HepG2 (cell line): ENCODE results near the gene CIAO3. TPM values are rescaled to one million over a fixed set of nuclear protein-coding genes. Genes with fewer than 3 reads are reported as not detected.
"Not testable (repeated sequence)": the region's sequence is repeated elsewhere in the genome, so short reads cannot be mapped to it uniquely, and the experiment has no call there.

Source experiments
- ATAC-seq: fragments of 200-7000 bp; cut with Tn5 transposase; 3 replicates; pipeline ENCODE4 v1.9.1; 2020; ENCODE audit warnings: mild to moderate bottlenecking, moderate library complexity
- BruUV-seq: library from RNA; stranded (reverse); fragments of 400-500 nt; replicated peaks from 2 replicates; lab custom pipeline; 2021; lab: Mats Ljungman, UMichigan
- CTCF ChIA-PET: fragments of 300-600 bp; formaldehyde crosslinking; extraction: SDS; loops from one replicate; lab custom pipeline; 2021; ENCODE audit warnings: low total read pairs, inconsistent platforms, low intra/inter-chr PET ratio; lab: Yijun Ruan, JAX
- POLR2A ChIA-PET: fragments of 350-600 bp; sonication (Branson Sonifier 250); formaldehyde crosslinking; loops from one replicate; lab custom pipeline; 2020; ENCODE audit warnings: antibody characterized with exemption, inconsistent platforms; lab: Yijun Ruan, JAX
- DNase-seq: peaks from one replicate; pipeline ENCODE4 v3.0.0-alpha.2; 2015; ENCODE audit warnings: low spot score
- FAIRE-seq: peaks from 3 replicates; lab custom pipeline; 2011; peaks lifted over from hg19 to GRCh38; lab: Jason Lieb, UNC
- H2AFZ ChIP-seq: one replicate; pipeline ENCODE4 v1.6.1; 2011; ENCODE audit warnings: low read length, inconsistent platforms
- H3K27ac ChIP-seq: fragments of 300-600 bp; 3 replicates; pipeline ENCODE4 v1.8.0; 2011; ENCODE audit warnings: mixed run types, mild to moderate bottlenecking, mixed read lengths, low read length, inconsistent platforms; ENCODE audit not compliant: insufficient read depth; ENCODE audit errors: extremely low read length
- H3K27me3 ChIP-seq, 2 experiments: fragments of 200-600 bp in 1 of 2; 2 replicates in 1 of 2; 3 replicates in 1 of 2; pipeline versions ENCODE4 v1.6.0 to v1.8.0; 2011; ENCODE audit warnings: low read length in 2 of 2, mild to moderate bottlenecking in 2 of 2, moderate library complexity in 2 of 2, inconsistent platforms in 1 of 2; ENCODE audit not compliant: insufficient read depth in 2 of 2, control insufficient read depth in 1 of 2
- H3K36me3 ChIP-seq, 2 experiments: fragments of 200-600 bp in 1 of 2; replicated peaks in 1 of 2; 2 replicates in 1 of 2; 3 replicates in 1 of 2; pipeline versions ENCODE4 v1.5.1 to v1.8.0; 2011; ENCODE audit warnings: low read length in 2 of 2, inconsistent platforms in 1 of 2; ENCODE audit not compliant: insufficient read depth in 2 of 2, control insufficient read depth in 1 of 2
- H3K4me1 ChIP-seq: 2 replicates; pipeline ENCODE4 v1.5.1; 2012; ENCODE audit warnings: low read length, inconsistent platforms; ENCODE audit not compliant: insufficient read depth
- H3K4me2 ChIP-seq: 2 replicates; pipeline ENCODE4 v1.6.0; 2011; ENCODE audit warnings: low read depth, low read length, inconsistent platforms
- H3K4me3 ChIP-seq, 3 experiments: fragments of 200-600 bp in 1 of 3; sonication (generic), shearing (Covaris generic) in 1 of 3; replicated peaks in 1 of 3; 2 replicates each; pipeline ENCODE4 v1.5.1; 2011 to 2016; ENCODE audit warnings: low read length in 3 of 3, inconsistent platforms in 2 of 3, low read depth in 2 of 3, mild to moderate bottlenecking in 2 of 3, control low read depth in 1 of 3, mixed read lengths in 1 of 3; ENCODE audit not compliant: insufficient read depth in 1 of 3
- H3K79me2 ChIP-seq: one replicate; pipeline ENCODE4 v1.6.1; 2011; ENCODE audit warnings: low read length, inconsistent platforms; ENCODE audit not compliant: insufficient read depth
- H3K9ac ChIP-seq: 2 replicates; pipeline ENCODE4 v1.6.0; 2011; ENCODE audit warnings: mild to moderate bottlenecking, low read depth, low read length, inconsistent platforms; ENCODE audit not compliant: insufficient read depth
- H3K9me3 ChIP-seq: 2 replicates; pipeline ENCODE4 v1.5.1; 2012; ENCODE audit warnings: mild to moderate bottlenecking, low read length
- H4K20me1 ChIP-seq: 2 replicates; pipeline ENCODE4 v1.6.0; 2011; ENCODE audit warnings: inconsistent platforms, mild to moderate bottlenecking, low read length, moderate library complexity; ENCODE audit not compliant: insufficient read depth
- MAZ ChIP-seq, 2 experiments: sonication (generic) in 1 of 2; formaldehyde crosslinking in 1 of 2; IDR thresholded peaks; 2 replicates each; pipeline versions ENCODE4 v1.5.0 to v1.6.1; 2012 to 2020; ENCODE audit warnings: low read depth in 2 of 2, mild to moderate bottlenecking in 2 of 2, borderline replicate concordance in 1 of 2, improper control_type of control experiment in 1 of 2, low read length in 1 of 2, missing genetic modification reagents in 1 of 2, moderate library complexity in 1 of 2
- ZNF263 ChIP-seq: sonication (generic); formaldehyde crosslinking; IDR thresholded peaks from 2 replicates; pipeline ENCODE4 v1.4.0; 2020; ENCODE audit warnings: missing genetic modification reagents
- ZNF432 ChIP-seq: sonication (generic); formaldehyde crosslinking; IDR thresholded peaks from 2 replicates; pipeline ENCODE4 v1.5.0; 2020; ENCODE audit warnings: missing genetic modification reagents, mild to moderate bottlenecking, borderline replicate concordance
- WGBS: methylation state at CpG from one replicate; pipeline ENCODE4 v1.1.6; 2017; ENCODE audit warnings: low lambda C conversion rate; 5-methylcytosine and 5-hydroxymethylcytosine counted together
- in situ Hi-C: cut with HindIII; loops from 2 replicates; pipeline ENCODE4 v1.10.0; 2017; ENCODE audit warnings: low pct_unique_long_range_greater_than_20kb; ENCODE audit not compliant: extremely low pct_ligation_motif_present
- intact Hi-C: fragments of 100-400 bp; cut with micrococcal nuclease; formaldehyde crosslinking; loops from one replicate; pipeline ENCODE4 v1.10.0; 2022; ENCODE audit not compliant: unreplicated experiment
- polyA plus RNA-seq, 8 experiments: library from polyadenylated mRNA; depleted of rRNA in 3 of 8; stranded (reverse) in 7 of 8; unstranded in 1 of 8; fragments of >200 nt; fragmentation: Illumina TruSeq in 4 of 8; extraction: Trizol in 4 of 8; gene quantifications; 2 replicates each; pipeline versions ENCODE4 v1.2.1 to v1.2.3, GENCODE V29; 2011 to 2016; ENCODE audit warnings: low read depth in 4 of 8, missing spikeins in 1 of 8, mixed read lengths in 1 of 8; ENCODE audit not compliant: insufficient read depth in 1 of 8
- total RNA-seq, 5 experiments: library from RNA; depleted of rRNA; stranded (reverse); fragments of >200 nt; fragmentation: Illumina TruSeq; extraction: Trizol; gene quantifications; 2 replicates each; pipeline ENCODE4 v1.2.3, GENCODE V29; 2016; ENCODE audit warnings: low read depth in 1 of 5
- TF ChIP-seq, protein P1 (sequence below): sonication (generic); formaldehyde crosslinking; IDR thresholded peaks from 2 replicates; pipeline ENCODE4 v1.4.0; 2020; ENCODE audit warnings: missing genetic modification reagents, borderline replicate concordance
- TF ChIP-seq, protein P2 (sequence below): IDR thresholded peaks from 2 replicates; pipeline ENCODE4 v1.6.1; 2016; ENCODE audit warnings: mild to moderate bottlenecking, missing biosample characterization, missing genetic modification reagents
- TF ChIP-seq, protein P3 (sequence below): sonication (generic); formaldehyde crosslinking; IDR thresholded peaks from 2 replicates; pipeline ENCODE4 v1.5.0; 2020; ENCODE audit warnings: mild to moderate bottlenecking, missing genetic modification reagents, moderate library complexity

CIAO3 gene
- total and polyA plus RNA-seq, 2 of the 13 experiments (the other 11 are each of a cell fraction or from before 2014, with no cell fraction given): 21.7 to 25.0 TPM

DNA sequence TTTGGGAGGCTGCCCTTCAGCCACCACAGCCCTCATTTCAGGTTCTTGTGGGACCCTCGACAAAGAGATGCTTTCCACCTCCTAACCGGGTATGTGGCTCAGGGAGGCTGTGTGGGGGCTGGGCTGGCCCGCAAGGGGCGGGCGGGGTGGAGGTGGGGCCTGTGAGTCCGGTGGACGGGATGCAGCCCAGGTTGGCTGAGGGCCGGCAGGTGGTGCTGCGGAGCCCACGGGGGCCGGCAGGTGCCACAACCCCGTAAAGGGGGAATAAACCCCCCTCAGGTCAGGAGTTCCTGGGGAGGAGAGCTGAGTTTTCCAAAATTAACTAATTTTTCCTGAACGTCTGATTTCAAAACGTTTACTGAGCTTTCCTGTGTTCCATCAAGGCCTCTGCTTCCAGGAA, 4.9 kb upstream of the CIAO3 start (continued):
- TF ChIP-seq, protein P1, sequence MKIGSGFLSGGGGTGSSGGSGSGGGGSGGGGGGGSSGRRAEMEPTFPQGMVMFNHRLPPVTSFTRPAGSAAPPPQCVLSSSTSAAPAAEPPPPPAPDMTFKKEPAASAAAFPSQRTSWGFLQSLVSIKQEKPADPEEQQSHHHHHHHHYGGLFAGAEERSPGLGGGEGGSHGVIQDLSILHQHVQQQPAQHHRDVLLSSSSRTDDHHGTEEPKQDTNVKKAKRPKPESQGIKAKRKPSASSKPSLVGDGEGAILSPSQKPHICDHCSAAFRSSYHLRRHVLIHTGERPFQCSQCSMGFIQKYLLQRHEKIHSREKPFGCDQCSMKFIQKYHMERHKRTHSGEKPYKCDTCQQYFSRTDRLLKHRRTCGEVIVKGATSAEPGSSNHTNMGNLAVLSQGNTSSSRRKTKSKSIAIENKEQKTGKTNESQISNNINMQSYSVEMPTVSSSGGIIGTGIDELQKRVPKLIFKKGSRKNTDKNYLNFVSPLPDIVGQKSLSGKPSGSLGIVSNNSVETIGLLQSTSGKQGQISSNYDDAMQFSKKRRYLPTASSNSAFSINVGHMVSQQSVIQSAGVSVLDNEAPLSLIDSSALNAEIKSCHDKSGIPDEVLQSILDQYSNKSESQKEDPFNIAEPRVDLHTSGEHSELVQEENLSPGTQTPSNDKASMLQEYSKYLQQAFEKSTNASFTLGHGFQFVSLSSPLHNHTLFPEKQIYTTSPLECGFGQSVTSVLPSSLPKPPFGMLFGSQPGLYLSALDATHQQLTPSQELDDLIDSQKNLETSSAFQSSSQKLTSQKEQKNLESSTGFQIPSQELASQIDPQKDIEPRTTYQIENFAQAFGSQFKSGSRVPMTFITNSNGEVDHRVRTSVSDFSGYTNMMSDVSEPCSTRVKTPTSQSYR: peak; percentile 55; the same call in 1 of the 2 replicates
- TF ChIP-seq ZNF432 (CRISPR knock-in tag) (no peak), MAZ (IDR thresholded peaks at IDR 0.05; ENCODE audit: borderline replicate concordance, low read depth, low read length) (no peak), MAZ (CRISPR knock-in tag; IDR thresholded peaks at IDR 0.05; ENCODE audit: low read depth) (peak; percentile 37; the same call in 1 of the 2 replicates)

DNA sequence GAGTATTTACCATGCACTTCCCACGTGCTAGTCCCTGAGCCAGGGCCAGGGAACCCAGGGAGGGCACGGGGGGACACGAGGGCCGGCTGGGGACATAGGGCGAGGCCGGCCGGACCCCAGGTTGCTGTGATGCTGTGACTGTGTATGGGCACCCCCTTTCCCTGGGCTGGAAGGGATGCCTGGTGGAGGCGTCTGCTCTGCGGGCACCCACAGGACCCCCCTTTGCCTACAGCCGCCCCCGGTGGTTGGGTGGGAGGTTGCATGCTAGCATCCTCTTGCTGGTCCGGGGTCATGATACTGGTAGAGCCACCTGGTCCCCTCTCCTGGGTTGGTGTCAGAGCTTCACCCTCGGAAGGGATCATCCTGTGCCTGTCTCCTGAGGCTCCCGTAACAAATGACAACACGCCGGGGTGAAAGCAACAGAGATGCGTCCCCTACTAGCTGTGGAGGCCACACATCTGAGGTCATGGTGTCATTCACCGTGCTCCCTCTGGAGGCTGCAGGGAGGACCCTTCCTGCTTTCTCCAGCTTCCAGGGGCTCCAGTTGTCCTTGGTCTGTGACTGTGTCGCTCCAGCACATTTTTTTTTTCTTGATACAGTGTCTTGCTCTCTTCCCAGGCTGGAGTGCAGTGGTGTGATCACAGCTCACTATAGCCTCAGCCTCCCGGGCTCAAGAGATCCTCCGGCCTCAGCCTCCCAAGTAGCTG, 3.1 kb upstream of the CIAO3 start:
- no peak overlapping the region for H2AFZ ChIP-seq
- peaks cover 0 to 14% of the 10 kb centered on the region in 2 experiments; a peak in 1 of 5 replicates for H3K27me3 ChIP-seq
- ChIA-PET CTCF (no interaction called here), POLR2A (interaction anchor here (0.9 kb wide), 1 partner anchor 29 kb away, joined by 3 read pairs; the partner anchor contains the start of gene METRN)
- intact Hi-C loops: no loop called here
- peaks cover 18% of the 10 kb centered on the region for H3K4me1 ChIP-seq
- BruUV-seq: no TSS peak
- H3K9ac ChIP-seq: no peak overlapping the region
- no peak overlapping the region for H3K27ac ChIP-seq
- no peak overlapping the region for H3K4me3 ChIP-seq
- DNase-seq: no peak
- FAIRE-seq: no peak
- ATAC-seq: no peak
- no peaks in the 10 kb centered on the region for H4K20me1 ChIP-seq
- H3K9me3 ChIP-seq: no peaks in the 10 kb centered on the region
- TF ChIP-seq ZNF263 (CRISPR knock-in tag): peak; percentile 93
- TF ChIP-seq, protein P2, sequence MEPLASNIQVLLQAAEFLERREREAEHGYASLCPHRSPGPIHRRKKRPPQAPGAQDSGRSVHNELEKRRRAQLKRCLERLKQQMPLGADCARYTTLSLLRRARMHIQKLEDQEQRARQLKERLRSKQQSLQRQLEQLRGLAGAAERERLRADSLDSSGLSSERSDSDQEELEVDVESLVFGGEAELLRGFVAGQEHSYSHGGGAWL (CRISPR knock-in tag): no peak
- TF ChIP-seq, protein P3, sequence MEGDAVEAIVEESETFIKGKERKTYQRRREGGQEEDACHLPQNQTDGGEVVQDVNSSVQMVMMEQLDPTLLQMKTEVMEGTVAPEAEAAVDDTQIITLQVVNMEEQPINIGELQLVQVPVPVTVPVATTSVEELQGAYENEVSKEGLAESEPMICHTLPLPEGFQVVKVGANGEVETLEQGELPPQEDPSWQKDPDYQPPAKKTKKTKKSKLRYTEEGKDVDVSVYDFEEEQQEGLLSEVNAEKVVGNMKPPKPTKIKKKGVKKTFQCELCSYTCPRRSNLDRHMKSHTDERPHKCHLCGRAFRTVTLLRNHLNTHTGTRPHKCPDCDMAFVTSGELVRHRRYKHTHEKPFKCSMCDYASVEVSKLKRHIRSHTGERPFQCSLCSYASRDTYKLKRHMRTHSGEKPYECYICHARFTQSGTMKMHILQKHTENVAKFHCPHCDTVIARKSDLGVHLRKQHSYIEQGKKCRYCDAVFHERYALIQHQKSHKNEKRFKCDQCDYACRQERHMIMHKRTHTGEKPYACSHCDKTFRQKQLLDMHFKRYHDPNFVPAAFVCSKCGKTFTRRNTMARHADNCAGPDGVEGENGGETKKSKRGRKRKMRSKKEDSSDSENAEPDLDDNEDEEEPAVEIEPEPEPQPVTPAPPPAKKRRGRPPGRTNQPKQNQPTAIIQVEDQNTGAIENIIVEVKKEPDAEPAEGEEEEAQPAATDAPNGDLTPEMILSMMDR: peak; percentile 6; the same call in 1 of the 2 replicates
- H3K36me3 ChIP-seq: no peaks in the 10 kb centered on the region
- no peak overlapping the region for H3K4me2 ChIP-seq
- WGBS: 41% methylated on average over 13 of the region's 21 CpGs
- in situ Hi-C loops: loop anchor here (5.0 kb wide), 1 partner anchor 43 kb away; the partner anchor contains the start of genes CHTF18 and RPUSD1
- H3K79me2 ChIP-seq: no peaks in the 10 kb centered on the region

DNA sequence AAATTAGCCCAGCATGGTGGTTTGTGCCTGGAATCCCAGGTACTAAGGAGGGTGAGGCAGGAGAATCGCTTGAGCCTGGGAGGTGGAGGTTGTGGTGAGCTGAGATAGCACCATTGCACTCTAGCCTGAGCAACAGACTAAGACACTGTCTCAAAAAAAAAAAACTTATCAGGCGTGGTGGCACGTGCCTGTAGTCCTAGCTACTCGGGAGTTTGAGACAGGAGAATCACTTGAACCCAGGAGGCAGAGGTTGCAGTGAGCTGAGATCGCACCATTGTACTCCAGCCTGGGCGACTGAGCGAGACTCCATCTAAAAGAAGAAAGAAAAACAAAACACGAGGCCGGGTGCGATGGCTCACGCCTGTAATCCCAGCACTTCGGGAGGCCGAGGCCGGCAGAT, 2.1 kb upstream of the CIAO3 start:
- H3K4me2 ChIP-seq, H2AFZ ChIP-seq, ATAC-seq, POLR2A ChIA-PET, H3K9me3 ChIP-seq, FAIRE-seq, H3K27ac ChIP-seq, H3K79me2 ChIP-seq, H3K36me3 ChIP-seq, H4K20me1 ChIP-seq, H3K4me3 ChIP-seq, H3K9ac ChIP-seq, DNase-seq, intact Hi-C loops, BruUV-seq, CTCF ChIA-PET, H3K27me3 ChIP-seq: not testable (repeated sequence)
- in situ Hi-C loops: loop anchor here (5.0 kb wide), 1 partner anchor 44 kb away; the partner anchor contains the start of genes CHTF18 and RPUSD1
- peaks cover 18% of the 10 kb centered on the region for H3K4me1 ChIP-seq
- 50% methylated on average over 14 of the region's 14 CpGs for WGBS
